K562 (cell line): ENCODE measurements around the gene PRR36. TPM values are rescaled to one million over a fixed set of nuclear protein-coding genes. Genes with fewer than 3 reads are reported as not detected.

Source experiments
- ATAC-seq: fragments of 200-7000 bp; cut with Tn5 transposase; 3 replicates; pipeline ENCODE4 v1.9.1; 2020; ENCODE audit warnings: moderate library complexity
- BruUV-seq: library from RNA; stranded (reverse); fragments of 400-500 nt; replicated peaks from 2 replicates; lab custom pipeline; 2021; lab: Mats Ljungman, UMichigan
- CTCF ChIA-PET: fragments of 300-600 bp; formaldehyde crosslinking; extraction: SDS; loops from one replicate; lab custom pipeline; 2021; ENCODE audit warnings: low intra/inter-chr PET ratio; lab: Yijun Ruan, JAX
- POLR2A ChIA-PET: fragments of 300-600, 350-650 bp; sonication (Branson Sonifier 250); formaldehyde crosslinking; extraction: SDS; loops from one replicate; lab custom pipeline; 2021; ENCODE audit warnings: antibody characterized with exemption, inconsistent platforms; lab: Yijun Ruan, JAX
- DNase-seq, 4 experiments: peaks; one replicate each; pipeline versions ENCODE4 v3.0.0 to v3.0.0-alpha.2; 2011 to 2018; ENCODE audit warnings: low spot score in 3 of 4, mixed read lengths in 3 of 4; ENCODE audit errors: extremely low read depth in 1 of 4
- FAIRE-seq: peaks from 2 replicates; lab custom pipeline; 2011; peaks lifted over from hg19 to GRCh38; lab: Jason Lieb, UNC
- H2AFZ ChIP-seq: 2 replicates; pipeline ENCODE4 v1.6.0; 2011; ENCODE audit warnings: low read depth, low read length, control low read depth, inconsistent platforms
- H3K27ac ChIP-seq: fragments of 200-600 bp; 3 replicates; pipeline ENCODE4 v1.8.0; 2011; ENCODE audit warnings: low read depth, mild to moderate bottlenecking, control low read depth, inconsistent platforms, low read length, moderate library complexity, mixed read lengths; ENCODE audit errors: extremely low read depth
- H3K27me3 ChIP-seq, 2 experiments: fragments of 300-600 bp in 1 of 2; 2 replicates in 1 of 2; 3 replicates in 1 of 2; pipeline versions ENCODE4 v1.6.0 to v1.8.0; 2011; ENCODE audit warnings: inconsistent platforms in 2 of 2, low read length in 2 of 2, mild to moderate bottlenecking in 1 of 2, mixed read lengths in 1 of 2, moderate library complexity in 1 of 2; ENCODE audit not compliant: control insufficient read depth in 2 of 2, insufficient read depth in 2 of 2
- H3K36me3 ChIP-seq: fragments of 300-600 bp; 3 replicates; pipeline ENCODE4 v1.8.0; 2011; ENCODE audit warnings: mild to moderate bottlenecking, low read length, inconsistent platforms; ENCODE audit not compliant: control insufficient read depth, insufficient read depth
- H3K4me1 ChIP-seq, 2 experiments: fragments of 200-600 bp in 1 of 2; replicated peaks in 1 of 2; 2 replicates in 1 of 2; 3 replicates in 1 of 2; pipeline versions ENCODE4 v1.5.1 to v1.8.0; 2011; ENCODE audit warnings: inconsistent platforms in 2 of 2, low read length in 2 of 2, mild to moderate bottlenecking in 1 of 2, mixed read lengths in 1 of 2, moderate library complexity in 1 of 2; ENCODE audit not compliant: control insufficient read depth in 2 of 2, insufficient read depth in 2 of 2
- H3K4me2 ChIP-seq: 2 replicates; pipeline ENCODE4 v1.6.1; 2011; ENCODE audit warnings: low read length, control low read depth, inconsistent platforms, mixed read lengths; ENCODE audit not compliant: insufficient read depth
- H3K4me3 ChIP-seq: fragments of 200-600 bp; sonication (generic), shearing (Covaris generic); 2 replicates; pipeline ENCODE4 v1.5.1; 2016; ENCODE audit warnings: control low read depth, inconsistent platforms
- H3K79me2 ChIP-seq: fragments of 200-600 bp; 3 replicates; pipeline ENCODE4 v1.8.0; 2011; ENCODE audit warnings: low read length, inconsistent platforms; ENCODE audit not compliant: control insufficient read depth, insufficient read depth
- H3K9ac ChIP-seq, 2 experiments: 2 replicates each; pipeline versions ENCODE4 v1.6.0 to v1.6.1; 2011; ENCODE audit warnings: low read depth in 2 of 2, low read length in 2 of 2, control low read depth in 1 of 2, inconsistent platforms in 1 of 2, mild to moderate bottlenecking in 1 of 2, mixed read lengths in 1 of 2; ENCODE audit not compliant: insufficient read depth in 1 of 2
- H3K9me1 ChIP-seq: one replicate; pipeline ENCODE4 v1.6.0; 2011; ENCODE audit warnings: inconsistent platforms, mild to moderate bottlenecking, low read length, moderate library complexity; ENCODE audit not compliant: control insufficient read depth, insufficient read depth
- H3K9me3 ChIP-seq: replicated peaks from 2 replicates; pipeline ENCODE4 v1.5.1; 2011; ENCODE audit warnings: low read depth, low read length, inconsistent platforms; ENCODE audit not compliant: control insufficient read depth, insufficient read depth
- H4K20me1 ChIP-seq: replicated peaks from 2 replicates; pipeline ENCODE4 v1.6.1; 2011; ENCODE audit warnings: low read length, inconsistent platforms, mixed read lengths; ENCODE audit not compliant: control insufficient read depth, insufficient read depth
- BRCA1 ChIP-seq, 2 experiments: fragments of 450-650 bp in 1 of 2; sonication (generic) in 1 of 2; formaldehyde crosslinking in 1 of 2; IDR thresholded peaks; 2 replicates each; pipeline versions ENCODE4 v1.5.0 to v1.6.1; 2017 to 2020; ENCODE audit warnings: mild to moderate bottlenecking in 1 of 2, missing genetic modification reagents in 1 of 2
- HDGF ChIP-seq: fragments of 450-650 bp; IDR thresholded peaks from 2 replicates; pipeline ENCODE4 v1.6.1; 2016
- HMBOX1 ChIP-seq: sonication (generic); IDR thresholded peaks from 2 replicates; pipeline ENCODE4 v1.6.1; 2016
- MAX ChIP-seq: sonication (generic); formaldehyde crosslinking; IDR thresholded peaks from 2 replicates; pipeline ENCODE4 v1.9.0; 2022; ENCODE audit warnings: mild to moderate bottlenecking, missing genetic modification reagents
- POLR2G ChIP-seq: fragments of 200-400 bp; formaldehyde crosslinking; IDR thresholded peaks from 2 replicates; pipeline ENCODE4 v1.6.1; 2017; ENCODE audit warnings: low read depth, mild to moderate bottlenecking, antibody characterized with exemption, low read length, moderate library complexity
- USF1 ChIP-seq: sonication (generic); formaldehyde crosslinking; IDR thresholded peaks from 2 replicates; pipeline ENCODE4 v1.9.0; 2022; ENCODE audit warnings: mild to moderate bottlenecking, missing genetic modification reagents
- WGBS: fragments of 100-300 bp; shearing (Covaris generic); methylation state at CpG from one replicate; pipeline ENCODE4 v1.1.6; 2016; ENCODE audit warnings: low coverage, mixed read lengths; ENCODE audit not compliant: insufficient coverage; ENCODE audit errors: missing lambda C conversion rate; 5-methylcytosine and 5-hydroxymethylcytosine counted together
- in situ Hi-C: fragments of 300-500 bp; cut with MboI; formaldehyde crosslinking; loops from 4 replicates; pipeline ENCODE4 v1.15.0; 2018; ENCODE audit warnings: inconsistent platforms, mixed read lengths
- intact Hi-C: fragments of 100-400 bp; cut with micrococcal nuclease; formaldehyde crosslinking; loops from 2 replicates; pipeline ENCODE4 v1.14.2; 2022
- polyA plus RNA-seq, 8 experiments: library from polyadenylated mRNA; depleted of rRNA in 4 of 8; stranded (reverse) in 5 of 8; unstranded in 3 of 8; fragments of >200 nt; fragmentation: Nextera tagmentation in 2 of 8; fragmentation: Illumina TruSeq in 1 of 8; extraction: Ambion mirVana in 2 of 8; extraction: Trizol in 1 of 8; gene quantifications; 2 replicates each; pipeline versions ENCODE4 v1.2.1 to v1.2.3, GENCODE V29; 2011 to 2014; ENCODE audit warnings: inconsistent platforms in 1 of 8, missing spikeins in 1 of 8
- total RNA-seq, 7 experiments: library from RNA; depleted of rRNA in 6 of 7; stranded (reverse); fragments of >200 nt in 6 of 7; fragmentation: Illumina TruSeq in 2 of 7; extraction: Trizol in 2 of 7; gene quantifications; 2 replicates each; pipeline versions ENCODE4 v1.2.1 to v1.2.3, GENCODE V29; 2011 to 2021; ENCODE audit warnings: low replicate concordance in 1 of 7

Gene PRR36
- total and polyA plus RNA-seq, 9 of the 15 experiments (the other 6 are each of a cell fraction or from before 2014, with no cell fraction given), result 0.05 to 0.42 (median 0.06) TPM; not detected in 6

- Histone ChIP-seq H3K36me3 (no peaks in the 10 kb centered on the region), H3K4me3 (no peak overlapping the region), H3K4me2 (no peak overlapping the region), H3K79me2 (no peaks in the 10 kb centered on the region), H3K9me3 (no peaks in the 10 kb centered on the region), H2AFZ (no peak overlapping the region), H3K9me1 (no peaks in the 10 kb centered on the region), H4K20me1 (peaks cover 26% of the 10 kb centered on the region), H3K4me1 (peaks cover 8 to 58% of the 10 kb centered on the region in 2 experiments; a peak in 4 of 5 replicates), H3K27ac (no peak overlapping the region), H3K27me3 (peaks cover 22 to 66% of the 10 kb centered on the region in 2 experiments; a peak in 4 of 5 replicates), H3K9ac (no peak overlapping the region)
- ATAC-seq (no peak), FAIRE-seq (no peak), DNase-seq (no peak)
- BruUV-seq, result no TSS peak
- in situ Hi-C loops, result no loop called here
- intact Hi-C loops, result no loop called here
- 34% methylated on average over 30 of the region's 34 CpGs for WGBS
- no peak for TF ChIP-seq BRCA1 (IDR thresholded peaks at IDR 0.05)
- no peak for TF ChIP-seq BRCA1 (CRISPR knock-in tag; IDR thresholded peaks at IDR 0.05)
- peak; percentile 38; the same call in 1 of the 2 replicates for TF ChIP-seq POLR2G
- CTCF ChIA-PET, result no interaction called here
- POLR2A ChIA-PET, result interaction anchor here (0.6 kb wide), 1 partner anchor 265 kb away, joined by 3 read pairs; no protein-coding TSS in a partner anchor
Observed at GRCh38 chr19:7848779-7849457, 25.3 kb downstream of the PRR36 start.

- FAIRE-seq (no peak), DNase-seq (no peak)
- BruUV-seq, result no TSS peak
Observed at GRCh38 chr19:7847664-7848063, 26.5 kb downstream of the PRR36 start.

More at GRCh38 chr19:7847664-7848063, 26.5 kb downstream of the PRR36 start:
- ATAC-seq, result no peak
- no peak overlapping the region for H3K4me2 ChIP-seq
- ChIA-PET CTCF (no interaction called here), POLR2A (interaction anchor here (0.6 kb wide), 1 partner anchor 704 kb away, joined by 3 read pairs; no protein-coding TSS in a partner anchor)
- H4K20me1 ChIP-seq, result peaks cover 22% of the 10 kb centered on the region
- peaks cover 6% of the 10 kb centered on the region for H3K9me3 ChIP-seq
- H3K9ac ChIP-seq, result no peak overlapping the region
- 16% methylated on average over 18 of the region's 23 CpGs for WGBS
- peaks cover 22 to 66% of the 10 kb centered on the region in 2 experiments; a peak in 4 of 5 replicates for H3K27me3 ChIP-seq
- H3K4me1 ChIP-seq, result peaks cover under 1 to 47% of the 10 kb centered on the region in 2 experiments; a peak in 2 of 5 replicates
- no peaks in the 10 kb centered on the region for H3K36me3 ChIP-seq
- H3K27ac ChIP-seq, result no peak overlapping the region
- no peaks in the 10 kb centered on the region for H3K9me1 ChIP-seq
- intact Hi-C loops, result no loop called here
- TF ChIP-seq HDGF (no peak), POLR2G (peak; percentile 23; the same call in 1 of the 2 replicates), MAX (CRISPR knock-in tag) (0 out of 2 replicates have a peak, but pooled peaks have one; percentile 10), USF1 (CRISPR knock-in tag) (0 out of 2 replicates have a peak, but pooled peaks have one; percentile 6), HMBOX1 (no peak)
- in situ Hi-C loops, result no loop called here
- no peak overlapping the region for H2AFZ ChIP-seq
- no peak overlapping the region for H3K4me3 ChIP-seq
- no peaks in the 10 kb centered on the region for H3K79me2 ChIP-seq
